ENCODE data around the gene CAV2. TPM values are rescaled to one million over a fixed set of nuclear protein-coding genes. Genes with fewer than 3 reads are reported as not detected.
A peak's percentile ranks its signal among the peaks of the same experiment; 100 is the strongest.

Gene CAV2
- total and polyA plus RNA-seq, 9 of the 15 experiments (the other 6 are each of a cell fraction or from before 2014, with no cell fraction given): 16.1 to 137 (median 38.3) TPM

DNA sequence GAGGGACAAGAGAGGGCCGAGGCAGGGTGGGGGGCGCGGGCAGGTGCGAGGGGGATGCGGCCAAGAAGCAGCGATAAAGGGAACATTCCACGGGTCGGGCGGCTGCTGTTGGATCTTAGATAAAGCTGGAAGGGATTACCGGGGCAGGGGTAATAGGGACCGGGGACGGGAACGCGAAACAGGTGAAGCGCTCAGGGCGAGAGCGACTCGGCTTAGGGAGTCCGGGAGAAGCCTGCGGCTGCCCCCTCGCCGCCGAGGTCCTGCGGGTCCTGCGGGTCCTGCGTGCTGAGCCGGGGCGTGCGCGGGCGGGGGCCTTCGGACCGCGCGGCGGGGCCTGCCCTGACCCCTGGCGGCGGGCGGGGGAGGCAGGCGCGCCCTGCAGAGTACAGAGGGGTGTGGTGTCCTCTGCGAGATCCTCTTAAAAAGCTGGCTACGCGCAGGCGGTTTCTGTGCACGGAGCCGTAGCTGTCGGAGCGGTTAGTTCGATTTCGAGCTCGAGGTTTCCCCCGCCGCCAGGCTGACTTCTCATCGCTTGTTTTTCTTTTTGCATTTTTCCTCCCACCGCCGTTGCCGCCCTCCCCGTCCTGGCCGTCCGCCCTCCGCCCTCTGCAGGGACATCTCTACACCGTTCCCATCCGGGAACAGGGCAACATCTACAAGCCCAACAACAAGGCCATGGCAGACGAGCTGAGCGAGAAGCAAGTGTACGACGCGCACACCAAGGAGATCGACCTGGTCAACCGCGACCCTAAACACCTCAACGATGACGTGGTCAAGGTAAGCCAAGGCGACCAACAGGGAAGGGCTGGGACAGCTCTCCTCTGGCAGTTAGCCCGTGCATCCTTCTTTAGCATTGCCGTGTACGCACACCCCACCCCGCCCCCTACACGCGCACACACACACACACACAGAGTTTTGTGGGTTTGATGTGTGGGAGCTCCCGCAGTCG, 26.6 kb downstream of the CAV2 start (continued):
- TF ChIP-seq, protein P1, sequence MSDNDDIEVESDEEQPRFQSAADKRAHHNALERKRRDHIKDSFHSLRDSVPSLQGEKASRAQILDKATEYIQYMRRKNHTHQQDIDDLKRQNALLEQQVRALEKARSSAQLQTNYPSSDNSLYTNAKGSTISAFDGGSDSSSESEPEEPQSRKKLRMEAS (CRISPR knock-in tag; IDR thresholded peaks at IDR 0.05): 0 out of 2 replicates have a peak, but pooled peaks have one; percentile 9
- TF ChIP-seq ATF1 (CRISPR knock-in tag; IDR thresholded peaks at IDR 0.05): no peak
- TF ChIP-seq ATF1 (tag; IDR thresholded peaks at IDR 0.05): peak; percentile 55
- peak; percentile 57 for TF ChIP-seq POLR2G (IDR thresholded peaks at IDR 0.05; ENCODE audit: low read depth, low read length)
- 0 out of 2 replicates have a peak, but pooled peaks have one; percentile 35 for TF ChIP-seq KDM2B (CRISPR knock-in tag; IDR thresholded peaks at IDR 0.05)
- TF ChIP-seq SMC3 (conservative IDR thresholded peaks at IDR 0.05; ENCODE audit: insufficient read depth, low read depth, low read length): peak; percentile 91
- TF ChIP-seq, protein P2, sequence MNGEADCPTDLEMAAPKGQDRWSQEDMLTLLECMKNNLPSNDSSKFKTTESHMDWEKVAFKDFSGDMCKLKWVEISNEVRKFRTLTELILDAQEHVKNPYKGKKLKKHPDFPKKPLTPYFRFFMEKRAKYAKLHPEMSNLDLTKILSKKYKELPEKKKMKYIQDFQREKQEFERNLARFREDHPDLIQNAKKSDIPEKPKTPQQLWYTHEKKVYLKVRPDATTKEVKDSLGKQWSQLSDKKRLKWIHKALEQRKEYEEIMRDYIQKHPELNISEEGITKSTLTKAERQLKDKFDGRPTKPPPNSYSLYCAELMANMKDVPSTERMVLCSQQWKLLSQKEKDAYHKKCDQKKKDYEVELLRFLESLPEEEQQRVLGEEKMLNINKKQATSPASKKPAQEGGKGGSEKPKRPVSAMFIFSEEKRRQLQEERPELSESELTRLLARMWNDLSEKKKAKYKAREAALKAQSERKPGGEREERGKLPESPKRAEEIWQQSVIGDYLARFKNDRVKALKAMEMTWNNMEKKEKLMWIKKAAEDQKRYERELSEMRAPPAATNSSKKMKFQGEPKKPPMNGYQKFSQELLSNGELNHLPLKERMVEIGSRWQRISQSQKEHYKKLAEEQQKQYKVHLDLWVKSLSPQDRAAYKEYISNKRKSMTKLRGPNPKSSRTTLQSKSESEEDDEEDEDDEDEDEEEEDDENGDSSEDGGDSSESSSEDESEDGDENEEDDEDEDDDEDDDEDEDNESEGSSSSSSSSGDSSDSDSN (IDR thresholded peaks at IDR 0.05; ENCODE audit: borderline replicate concordance in 1 of 2, low read depth in 2 of 2, low read length in 2 of 2): 0 out of 4 replicates have a peak, but pooled peaks of 1 of the 2 experiments have one; percentile 18
- peak; percentile 42; the same call in 1 of the 2 replicates for TF ChIP-seq TAL1 (IDR thresholded peaks at IDR 0.05)
- TF ChIP-seq DIDO1 (tag; IDR thresholded peaks at IDR 0.05; ENCODE audit: low read depth): no peak
- TF ChIP-seq ESRRB (CRISPR knock-in tag; IDR thresholded peaks at IDR 0.05; ENCODE audit: borderline replicate concordance): no peak
- TF ChIP-seq CREB3L1 (IDR thresholded peaks at IDR 0.05; ENCODE audit: borderline replicate concordance, low read depth): 0 out of 2 replicates have a peak, but pooled peaks have one; percentile 25
- no peak for TF ChIP-seq TRIM25 (IDR thresholded peaks at IDR 0.05; ENCODE audit: borderline replicate concordance)
- TF ChIP-seq PML (IDR thresholded peaks at IDR 0.05; ENCODE audit: low read length): no peak
- TF ChIP-seq CTBP1 (IDR thresholded peaks at IDR 0.05; ENCODE audit: borderline replicate concordance): peak; percentile 93
- TF ChIP-seq HDAC8 (tag; IDR thresholded peaks at IDR 0.05): peak; percentile 50; the same call in 1 of the 2 replicates
- peak; percentile 96 for TF ChIP-seq CCNT2 (IDR thresholded peaks at IDR 0.05; ENCODE audit: borderline replicate concordance, extremely low read depth, insufficient read length, low read depth, low read length)
- TF ChIP-seq ZBTB49 (CRISPR knock-in tag; IDR thresholded peaks at IDR 0.05; ENCODE audit: borderline replicate concordance): 0 out of 2 replicates have a peak, but pooled peaks have one; percentile 29

Data from K562 (cell line).